COLO829 (cell line): Measurements from ENCODE around the gene BNIP5.
A peak's percentile ranks its signal among the peaks of the same experiment; 100 is the strongest.
"Not testable (repeated sequence)": the region's sequence is repeated elsewhere in the genome, so short reads cannot be mapped to it uniquely, and the experiment has no call there.

ENCODE experiments used
- DNase-seq: peaks from one replicate; pipeline ENCODE4 v3.0.0; 2012; ENCODE audit warnings: low spot score

BNIP5 gene

DNA sequence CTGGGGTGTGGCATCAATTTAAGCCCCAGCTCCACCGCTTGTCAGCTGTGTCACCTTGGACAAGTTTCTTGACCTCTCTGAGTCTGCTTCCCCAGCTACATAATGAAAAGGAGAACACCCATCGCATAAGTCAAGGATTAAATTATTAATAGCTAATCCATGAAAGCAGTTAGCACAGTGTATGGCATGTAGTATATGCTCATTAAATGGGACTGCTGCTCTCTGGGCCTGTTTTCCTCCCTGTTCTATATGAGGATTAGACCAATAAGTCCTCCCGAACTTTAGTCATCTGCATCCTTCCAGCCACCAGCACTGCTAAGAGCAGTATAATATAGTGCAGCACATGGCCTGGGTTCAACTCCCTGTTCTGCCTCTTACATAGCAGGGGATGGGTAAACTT, 31.1 kb upstream of the BNIP5 start:
- no peak for DNase-seq

DNA sequence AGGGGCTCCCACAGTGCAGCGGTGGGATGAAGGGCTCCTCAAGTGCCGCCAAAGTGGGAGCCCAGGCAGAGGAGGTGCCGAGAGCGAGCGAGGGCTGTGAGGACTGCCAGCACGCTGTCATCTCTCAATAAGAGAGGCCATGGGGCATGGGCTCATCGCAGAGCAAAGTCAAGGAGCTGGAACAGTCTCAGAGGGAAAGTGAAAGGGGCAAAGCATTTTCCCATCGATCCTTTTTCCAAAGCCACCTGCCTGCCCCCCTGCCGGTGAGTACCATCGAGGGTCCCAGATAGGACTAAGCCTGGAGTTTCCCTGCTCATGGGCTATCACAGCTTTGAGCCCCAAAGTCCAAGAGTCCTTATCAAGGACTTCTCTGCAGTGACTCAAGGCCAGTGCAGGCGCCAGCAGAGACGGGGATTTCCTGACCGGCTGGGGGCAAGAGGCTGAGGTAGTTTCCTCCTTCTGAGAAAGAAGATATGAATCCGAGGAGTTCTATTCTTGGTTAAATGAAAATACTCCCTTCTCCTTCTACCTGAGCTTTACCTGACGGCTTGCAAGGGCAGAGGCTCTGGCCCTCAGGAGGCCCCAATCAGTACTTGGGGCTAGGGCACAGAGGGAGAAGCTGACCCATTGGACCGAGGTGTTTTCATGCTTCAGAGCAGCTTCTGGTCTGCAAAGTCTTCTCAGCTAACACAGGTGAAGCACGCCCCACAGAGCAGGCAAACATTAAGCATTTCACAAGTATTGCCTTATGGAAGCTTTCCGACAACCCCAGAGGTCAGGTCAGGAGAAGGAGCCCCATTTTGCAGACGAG, 28.2 kb upstream of the BNIP5 start:
- no peak for DNase-seq

DNA sequence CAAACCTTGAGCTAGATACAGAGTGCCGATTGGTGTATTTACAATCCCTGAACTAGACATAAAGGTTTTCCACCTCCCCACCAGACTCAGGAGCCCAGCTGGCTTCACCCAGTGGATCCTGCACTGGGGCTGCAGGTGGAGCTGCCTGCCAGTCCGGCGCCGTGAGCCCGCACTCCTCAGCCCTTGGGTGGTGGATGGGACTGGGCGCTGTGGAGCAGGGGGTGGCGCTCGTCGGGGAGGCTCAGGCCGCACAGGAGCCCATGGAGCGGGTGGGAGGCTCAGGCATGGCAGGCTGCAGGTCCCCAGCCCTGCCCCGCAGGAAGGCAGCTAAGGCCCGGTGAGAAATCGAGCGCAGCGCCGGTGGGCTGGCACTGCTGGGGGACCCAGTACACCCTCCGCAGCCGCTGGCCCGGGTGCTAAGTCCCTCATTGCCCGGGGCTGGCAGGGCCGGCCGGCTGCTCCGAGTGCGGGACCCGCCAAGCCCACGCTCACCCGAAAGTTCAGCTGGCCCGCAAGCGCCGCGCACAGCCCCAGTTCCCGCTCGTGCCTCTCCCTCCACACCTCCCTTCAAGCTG, 27.5 kb upstream of the BNIP5 start:
- DNase-seq, result not testable (repeated sequence)

DNA sequence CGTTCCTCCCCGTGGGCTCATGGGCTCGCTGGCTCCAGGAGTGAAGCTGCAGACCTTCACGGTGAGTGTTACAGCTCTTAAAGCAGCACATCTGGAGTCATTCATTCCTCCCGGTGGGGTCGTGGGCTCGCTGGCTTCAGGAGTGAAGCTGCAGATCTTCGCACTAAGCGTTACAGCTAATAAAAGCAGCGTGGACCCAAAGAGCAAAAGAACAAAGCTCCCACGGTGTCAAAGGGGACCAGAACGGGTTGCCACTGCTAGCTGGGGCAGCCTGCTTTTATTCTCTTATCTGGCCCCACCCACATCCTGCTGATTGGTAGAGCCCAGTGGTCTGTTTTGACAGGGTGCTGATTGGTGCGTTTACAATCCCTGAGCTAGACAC, 26.7 kb upstream of the BNIP5 start:
- DNase-seq, result not testable (repeated sequence)

DNA sequence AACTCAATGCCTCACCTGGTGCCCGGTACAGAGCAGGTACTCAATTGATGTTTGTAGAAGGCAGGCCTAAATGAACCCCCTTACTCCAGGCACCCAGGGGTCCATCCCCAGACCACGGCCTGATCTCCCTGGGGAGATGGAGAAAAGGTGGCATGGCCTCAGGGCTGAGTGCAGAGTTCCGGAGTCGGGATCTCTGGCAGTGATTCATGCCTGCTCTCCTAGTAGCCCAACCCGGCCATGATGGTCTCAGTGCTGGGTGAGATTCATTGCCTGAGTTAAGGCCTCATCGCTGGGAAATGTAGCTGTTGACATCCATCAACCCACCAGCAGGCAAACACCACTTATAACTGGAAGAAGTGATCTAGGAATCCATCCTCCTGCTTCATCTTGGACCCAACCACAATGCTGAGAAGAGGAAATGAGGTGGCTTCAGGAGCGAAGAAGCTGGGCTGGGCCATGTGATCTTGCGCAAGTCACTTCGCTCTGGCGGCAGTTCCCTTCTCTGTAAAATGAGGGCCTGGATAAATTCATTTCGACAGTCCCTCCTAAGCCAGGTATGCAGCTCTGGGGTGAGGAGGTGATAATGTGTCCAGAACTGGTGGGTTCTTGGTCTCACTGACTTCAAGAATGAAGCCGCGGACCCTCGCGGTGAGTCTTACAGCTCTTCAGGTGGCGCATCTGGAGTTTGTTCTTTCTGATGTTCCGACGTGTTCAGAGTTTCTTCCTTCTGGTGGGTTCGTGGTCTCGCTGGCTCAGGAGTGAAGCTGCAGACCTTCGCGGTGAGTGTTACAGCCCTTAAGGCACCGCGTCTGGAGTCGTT, 26.1 kb upstream of the BNIP5 start:
- DNase-seq, result no peak

DNA sequence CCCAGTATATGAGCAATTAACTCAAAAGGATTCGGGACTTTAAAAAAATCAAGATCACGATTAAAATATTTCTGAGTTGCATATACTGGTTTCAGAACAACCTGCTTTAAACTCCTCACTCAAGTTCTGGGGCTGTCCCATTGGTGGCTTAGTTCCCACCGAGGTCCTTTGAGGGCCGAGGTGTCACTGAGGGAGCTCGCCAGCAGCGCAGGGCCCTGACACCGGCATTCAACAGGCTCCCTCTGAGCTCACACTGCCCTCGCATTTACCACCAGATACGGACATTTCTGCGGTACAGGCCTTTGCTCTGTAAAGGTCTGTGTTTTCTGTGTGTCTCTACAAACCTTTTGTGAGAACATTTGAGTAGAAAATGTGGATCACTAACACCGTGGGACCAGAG, 24.4 kb upstream of the BNIP5 start:
- no peak for DNase-seq

DNA sequence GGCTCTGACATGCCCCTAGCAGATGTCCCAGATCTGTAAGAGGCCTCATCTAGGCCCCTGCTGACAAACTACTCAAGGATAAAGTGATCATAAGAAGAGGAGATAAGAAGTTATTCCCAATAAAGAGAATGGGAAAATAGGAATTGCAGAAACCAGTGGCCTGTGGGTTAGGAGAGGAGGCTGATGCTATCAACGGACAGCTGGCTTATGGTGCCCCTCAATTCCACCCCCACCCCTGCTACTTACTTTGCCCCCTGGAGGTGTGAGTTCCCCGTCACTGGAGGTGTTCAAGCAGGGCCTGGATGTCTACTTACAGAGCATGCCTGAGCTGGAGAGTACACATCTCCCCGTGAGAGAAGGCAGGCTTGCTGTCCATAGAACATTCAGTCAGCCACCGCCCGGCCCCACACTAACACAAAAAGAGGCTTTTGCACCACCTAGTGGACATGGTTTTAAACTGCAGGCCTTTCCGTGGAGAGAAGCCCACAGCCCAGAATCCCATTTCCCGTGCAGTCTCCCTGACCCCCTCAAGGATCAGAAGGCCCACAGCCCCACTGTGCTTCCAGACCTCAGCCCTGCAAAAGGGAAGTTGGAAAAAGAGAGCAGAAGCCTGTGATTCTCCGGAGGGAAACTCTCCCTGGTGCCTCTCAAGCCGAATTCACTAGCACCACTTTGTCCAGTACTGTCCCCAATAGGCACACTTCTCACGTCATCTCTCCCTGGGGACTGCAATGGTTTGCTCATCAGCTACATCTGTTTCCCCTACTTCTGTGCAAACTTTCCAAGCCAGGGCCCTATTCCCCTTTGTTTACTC, 23.8 kb upstream of the BNIP5 start:
- peak; percentile 86 for DNase-seq

DNA sequence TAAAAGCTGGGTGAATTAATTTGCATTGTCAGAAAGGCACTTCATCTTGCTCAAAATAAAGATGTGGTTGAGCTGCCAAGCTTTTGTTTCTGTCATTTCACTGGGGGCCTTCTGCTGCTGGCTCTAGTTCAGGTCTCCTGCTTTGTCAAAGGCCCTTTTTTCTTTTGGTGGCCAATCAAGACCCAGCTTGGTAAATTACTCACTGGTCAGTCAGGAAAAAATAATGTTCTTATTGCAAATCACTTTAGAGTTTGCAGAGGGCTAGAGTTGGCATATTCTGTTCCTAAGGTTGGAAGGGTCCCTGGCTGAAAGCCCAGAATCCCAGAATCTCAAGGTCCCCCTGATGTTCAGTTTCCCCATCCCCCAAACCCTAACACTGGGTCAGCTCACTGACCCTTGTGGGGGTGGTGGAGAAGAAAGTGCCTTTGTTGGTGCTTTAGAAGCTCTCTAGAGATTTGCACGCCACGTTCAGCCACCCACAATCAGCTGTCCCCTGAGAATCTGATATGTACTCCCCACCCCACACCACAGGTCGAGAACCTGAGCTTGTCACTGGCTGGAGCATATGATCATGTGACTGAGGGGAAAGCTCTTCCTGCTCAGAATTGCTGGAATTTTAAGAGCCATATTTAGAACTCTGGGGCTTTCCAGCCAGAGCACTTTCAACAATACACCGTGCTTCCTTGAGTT, 21.7 kb upstream of the BNIP5 start:
- DNase-seq, result peak; percentile 94

DNA sequence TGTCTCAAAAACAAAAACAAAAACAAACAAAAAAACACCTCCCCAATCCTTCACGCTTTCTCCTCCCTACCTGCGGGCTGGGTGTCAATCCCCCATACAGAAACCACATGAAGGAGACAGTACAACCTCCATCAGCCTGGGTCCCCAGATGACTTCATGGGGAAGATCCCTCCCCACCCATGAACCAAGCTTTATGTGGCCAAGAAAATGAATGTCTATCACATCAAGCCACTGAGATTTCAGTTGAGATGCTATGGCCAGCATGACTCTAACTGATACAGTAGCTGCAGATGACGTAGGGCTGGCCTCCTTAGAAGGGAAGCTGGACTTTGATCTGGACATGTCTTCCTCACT, 21.2 kb upstream of the BNIP5 start:
- DNase-seq, result no peak

DNA sequence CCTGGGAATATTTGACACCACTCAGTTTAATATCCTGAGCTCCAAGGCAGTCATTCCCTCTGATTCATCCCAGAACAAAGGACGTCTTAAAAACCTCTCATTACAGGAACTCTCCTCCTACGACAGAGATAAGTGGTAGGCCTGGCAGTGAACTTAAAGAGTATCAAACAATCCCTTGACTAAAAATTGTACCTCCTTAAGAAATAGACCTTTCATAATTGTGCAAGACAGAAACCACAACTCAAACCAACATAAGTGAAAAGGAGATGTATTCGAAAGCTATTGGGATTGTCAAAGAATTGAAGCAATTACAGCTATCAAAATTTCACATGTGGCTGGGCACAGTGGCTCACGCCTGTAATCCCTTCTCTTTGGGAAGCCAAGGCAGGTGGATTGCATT, 19.1 kb upstream of the BNIP5 start:
- DNase-seq, result peak; percentile 98

DNA sequence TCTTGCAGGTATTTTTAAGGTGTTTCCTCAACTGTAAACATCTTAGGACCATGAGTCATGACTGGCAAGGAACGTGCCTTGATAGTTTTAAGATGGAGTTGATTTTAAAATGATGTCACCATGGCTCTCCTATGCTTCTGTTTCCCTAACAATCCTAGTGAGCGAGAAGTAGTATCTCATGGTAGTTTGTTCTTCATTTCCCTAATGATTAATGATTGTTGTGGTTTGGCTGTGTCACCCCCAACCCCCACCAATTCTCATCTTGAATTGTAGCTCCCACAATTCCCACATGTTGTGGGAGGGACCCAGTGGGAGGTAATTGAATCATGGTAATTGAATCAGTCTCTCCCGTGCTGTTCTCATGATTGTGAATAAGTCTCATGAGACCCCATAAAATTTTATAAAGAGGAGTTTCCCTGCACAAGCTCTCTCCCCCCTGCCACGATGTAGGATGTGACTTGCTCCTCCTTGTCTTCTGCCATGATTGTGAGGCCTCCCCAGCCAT, 16.8 kb upstream of the BNIP5 start:
- no peak for DNase-seq

DNA sequence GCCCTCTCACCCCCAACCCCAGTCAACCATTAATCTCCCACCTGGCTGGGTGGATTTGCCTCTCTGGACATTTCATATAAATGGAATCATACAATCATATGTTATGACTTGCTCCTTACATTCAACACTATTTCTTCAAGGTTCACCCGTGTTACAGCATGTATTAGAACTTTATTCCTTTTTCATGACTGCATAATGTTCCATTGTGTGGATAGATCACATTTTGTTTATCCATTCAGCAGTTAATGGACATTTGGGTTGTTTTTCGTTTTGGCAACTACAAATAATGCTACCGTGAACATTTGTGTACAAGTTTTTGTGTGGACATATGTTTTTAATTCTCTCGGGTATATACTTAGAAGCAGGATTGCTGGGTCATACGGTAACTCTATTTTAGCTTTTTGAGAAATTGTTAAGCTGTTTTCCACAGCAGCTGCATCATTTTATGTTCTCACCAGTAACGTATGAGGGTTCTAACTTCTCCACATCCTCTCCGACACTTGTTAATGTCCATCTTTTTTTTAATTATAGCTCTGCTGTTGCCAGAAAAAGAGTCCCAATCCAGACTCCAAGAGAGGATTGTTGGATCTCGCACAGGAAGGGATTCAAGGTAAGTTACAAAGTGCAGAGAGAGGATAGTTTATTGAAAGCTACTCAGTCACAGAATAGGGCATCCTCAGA, 15.9 kb upstream of the BNIP5 start:
- DNase-seq, result no peak

DNA sequence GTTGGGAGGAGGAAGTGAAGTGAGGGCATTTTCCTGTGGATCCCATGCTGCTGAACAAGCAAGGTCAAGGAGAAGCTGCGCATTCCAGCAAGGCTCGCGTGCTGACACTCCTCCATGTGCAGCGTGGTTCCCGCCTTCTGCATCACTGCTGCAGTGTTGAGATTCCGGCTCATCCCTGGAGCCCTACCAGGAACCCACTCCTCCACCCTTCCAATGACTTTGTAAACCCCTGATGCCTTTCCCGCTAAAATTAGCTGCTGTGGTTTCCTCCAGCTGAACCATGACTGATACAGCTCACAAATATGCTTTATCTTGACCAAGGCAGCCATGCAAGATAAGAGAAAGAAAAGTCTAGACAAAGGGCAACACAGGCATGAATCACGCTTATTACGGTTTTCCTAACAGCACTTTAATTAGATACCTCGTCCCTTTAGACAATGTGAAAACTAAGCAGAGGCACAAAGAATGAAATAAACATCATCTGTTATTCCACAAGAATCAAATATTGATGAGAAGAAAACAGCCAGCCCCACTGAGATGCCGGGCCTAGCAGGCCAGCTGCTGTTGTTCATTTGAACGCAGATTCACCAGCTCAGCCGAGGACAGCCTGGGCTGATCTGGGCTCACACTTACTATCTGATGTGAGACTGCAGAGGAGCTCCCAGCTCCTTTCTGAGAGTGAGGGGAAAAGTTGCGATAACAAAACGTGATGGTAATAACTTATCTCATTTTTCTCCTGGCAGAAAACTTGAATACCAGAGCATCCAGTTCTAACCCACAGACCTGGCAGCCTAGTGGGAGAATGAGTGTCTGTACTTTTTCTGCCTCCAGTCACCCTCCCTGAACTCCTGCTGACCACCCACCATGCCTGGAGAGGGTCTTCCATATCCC, 14.2 kb upstream of the BNIP5 start:
- DNase-seq, result peak; percentile 50

DNA sequence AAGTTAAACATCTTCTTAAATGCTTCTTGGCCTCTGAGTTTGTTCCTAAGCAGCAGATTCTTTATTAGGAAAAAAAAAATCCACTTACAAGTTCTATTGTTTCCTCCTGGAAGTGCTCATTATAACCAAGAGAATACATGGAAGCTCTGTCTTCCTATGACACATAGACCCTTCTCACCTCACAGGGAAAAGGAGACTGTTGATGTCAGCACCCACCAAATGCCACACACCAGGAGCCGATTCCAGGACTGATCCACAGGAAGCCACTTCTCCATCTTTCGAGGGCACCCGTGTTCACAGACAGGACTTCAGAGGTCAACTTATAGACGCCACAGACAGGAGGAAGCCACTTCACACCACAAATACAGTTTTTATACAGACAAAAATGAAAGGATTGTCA, 13.4 kb upstream of the BNIP5 start:
- DNase-seq, result no peak

DNA sequence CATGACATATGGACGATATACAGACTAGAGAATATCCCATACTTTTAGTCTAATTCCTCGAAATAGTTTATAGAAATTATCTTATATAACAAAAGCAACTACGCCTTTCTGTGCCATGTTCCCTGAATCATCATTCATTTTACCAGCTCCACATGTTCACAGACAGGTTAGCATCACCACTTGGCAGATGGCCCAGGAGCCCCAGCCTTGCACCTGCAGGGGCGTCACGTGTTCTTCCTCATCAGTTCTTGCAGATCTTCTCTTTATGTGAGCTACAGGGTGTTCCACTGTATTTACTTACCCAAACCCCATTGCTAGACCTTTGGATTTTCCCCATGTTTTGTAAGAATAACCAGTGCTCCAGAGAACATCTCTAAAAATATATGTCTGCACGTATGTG, 12.6 kb upstream of the BNIP5 start:
- DNase-seq, result no peak

DNA sequence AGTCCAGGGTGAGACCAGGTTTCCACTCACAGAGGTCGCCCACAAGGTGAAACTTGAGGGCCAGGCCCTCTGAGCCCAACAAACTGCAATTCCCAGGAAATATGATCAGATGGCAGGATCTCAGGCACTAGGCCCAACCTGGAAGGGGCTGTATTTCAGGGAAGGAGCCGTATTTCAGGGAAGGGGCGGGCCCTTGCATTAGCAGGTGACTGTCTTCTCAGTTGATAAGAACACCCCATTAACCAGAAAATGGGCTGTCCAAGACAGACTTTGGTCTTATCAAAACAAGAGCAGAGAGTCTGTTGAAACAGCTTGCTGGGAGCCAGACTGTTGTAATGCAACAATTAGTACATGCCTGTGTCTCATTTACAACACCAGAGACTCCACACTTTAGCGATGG, 10.9 kb upstream of the BNIP5 start:
- DNase-seq, result no peak

DNA sequence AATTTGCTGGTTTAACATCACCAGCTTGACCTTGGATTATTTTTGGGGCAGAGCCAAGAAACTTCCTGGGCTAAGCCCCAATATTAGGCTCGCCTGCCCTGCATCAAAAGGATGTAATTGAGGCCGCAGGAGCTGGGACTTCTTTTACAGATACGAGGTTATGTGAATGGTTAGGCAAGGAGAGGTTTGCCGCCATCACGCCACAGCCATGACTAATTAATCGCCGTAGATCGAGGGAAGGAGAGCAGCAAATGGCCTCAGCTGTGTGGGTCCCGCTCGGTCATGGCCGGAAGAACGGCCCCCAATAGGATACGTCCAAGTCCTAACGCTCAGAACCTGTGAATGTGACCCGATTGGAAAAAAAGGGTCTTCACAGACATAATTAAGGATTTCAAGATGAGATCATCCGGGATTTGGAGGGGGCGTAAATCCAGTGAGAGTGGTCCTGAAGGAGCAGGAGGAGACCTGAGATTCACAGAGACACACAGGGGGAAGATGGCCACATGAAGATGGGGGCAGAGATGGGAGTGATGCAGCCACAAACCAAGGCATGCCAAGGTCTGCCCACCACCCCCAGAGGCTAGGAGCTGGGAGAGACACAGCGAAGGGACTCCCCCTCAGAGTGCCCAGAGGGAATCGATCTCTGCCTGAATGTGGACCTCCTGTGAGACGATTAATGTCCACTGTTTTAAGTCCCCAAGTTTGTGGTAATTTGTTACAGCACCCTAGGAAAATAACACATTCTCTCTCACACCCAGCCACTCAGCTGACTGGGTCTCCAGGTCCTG, 10.0 kb upstream of the BNIP5 start:
- no peak for DNase-seq

DNA sequence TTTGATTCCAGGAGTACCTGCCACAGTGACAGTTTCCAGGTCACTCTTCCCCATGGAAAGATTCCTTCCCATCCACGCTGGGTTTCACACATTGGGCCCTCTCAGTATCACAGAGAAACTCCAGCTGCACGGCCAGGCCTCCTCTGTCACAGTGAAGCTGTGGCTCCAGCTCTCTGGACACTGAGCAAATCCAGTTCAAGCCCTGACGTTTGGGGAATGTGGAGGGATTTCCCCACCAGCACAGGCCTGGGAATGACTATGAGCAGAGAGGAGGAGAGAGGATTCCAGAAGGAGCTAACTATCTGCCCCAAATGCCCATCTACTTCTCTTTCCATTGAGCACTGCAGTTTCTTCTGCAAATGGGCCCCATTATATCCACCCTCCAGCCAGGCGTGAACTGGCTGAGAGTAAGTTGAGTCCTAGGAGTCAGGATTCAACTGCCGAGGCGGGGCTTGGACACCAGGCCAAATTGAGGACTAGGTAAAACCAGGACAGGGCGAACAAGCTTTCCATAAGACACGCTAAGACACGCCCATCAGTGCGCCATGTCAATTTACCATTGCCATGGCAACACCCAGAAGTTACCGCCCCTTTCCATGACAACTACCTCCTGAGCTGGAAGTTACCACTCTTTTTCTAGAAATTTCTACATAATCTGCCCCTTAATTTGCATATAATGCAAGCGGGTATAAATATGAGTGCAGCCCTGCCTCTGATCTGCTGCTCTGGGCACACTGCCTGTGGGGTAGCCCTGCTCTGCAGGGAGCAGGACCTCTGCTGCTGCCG, 9.2 kb upstream of the BNIP5 start:
- DNase-seq, result no peak
